UCSD-AML1 (cell line): ENCODE results near the gene UBE2G1.

ENCODE experiments used
- DNase-seq: peaks from one replicate; lab custom pipeline; 2025; ENCODE audit not compliant: unreplicated experiment; lab: John Stamatoyannopoulos, UW

Gene UBE2G1

DNA sequence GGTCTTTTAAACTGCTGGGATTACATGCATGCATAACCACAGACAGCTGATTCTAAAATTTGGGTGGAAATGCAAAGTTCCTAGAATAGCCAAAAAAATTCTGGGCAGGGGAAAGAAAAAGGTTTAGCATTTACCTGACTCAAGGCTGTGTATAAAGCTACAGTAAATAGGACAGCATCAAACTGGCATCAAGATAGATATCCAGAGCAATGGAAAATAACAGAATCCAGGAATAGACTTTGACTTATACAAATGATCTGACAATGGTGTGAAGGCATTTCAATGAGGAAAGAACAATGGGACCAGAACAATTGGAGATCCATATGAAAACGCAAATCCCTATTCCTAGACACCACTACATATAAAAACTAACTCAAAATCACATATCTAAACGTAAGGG, 115.6 kb downstream of the UBE2G1 start:
- no peak for DNase-seq

DNA sequence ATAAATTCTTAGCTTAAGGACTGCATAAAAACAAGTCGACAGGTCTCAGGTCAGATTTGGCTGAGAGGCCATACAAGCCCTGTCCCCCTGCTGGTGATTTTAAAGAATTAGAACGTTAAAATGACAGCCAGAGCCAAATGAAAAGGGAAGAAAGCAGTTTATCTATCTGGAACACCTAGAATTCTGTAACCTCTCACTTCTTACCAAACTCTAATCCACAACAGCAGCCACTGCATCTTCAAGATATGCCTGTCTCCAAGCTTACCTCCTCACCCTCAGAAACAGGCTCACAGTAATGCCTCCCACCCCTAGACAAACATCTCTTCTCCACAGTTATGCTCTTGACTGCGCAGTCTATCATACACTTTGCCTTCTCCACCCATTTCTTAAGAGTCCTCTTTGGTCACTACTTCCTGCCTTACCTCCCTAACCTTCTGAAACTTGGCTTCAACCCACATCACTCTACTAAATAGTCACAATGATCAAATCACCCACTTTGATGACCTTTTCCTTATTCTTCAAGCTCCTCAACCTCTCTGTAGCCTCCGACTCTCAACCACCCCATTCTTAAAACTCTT, 116.9 kb downstream of the UBE2G1 start:
- DNase-seq = no peak

DNA sequence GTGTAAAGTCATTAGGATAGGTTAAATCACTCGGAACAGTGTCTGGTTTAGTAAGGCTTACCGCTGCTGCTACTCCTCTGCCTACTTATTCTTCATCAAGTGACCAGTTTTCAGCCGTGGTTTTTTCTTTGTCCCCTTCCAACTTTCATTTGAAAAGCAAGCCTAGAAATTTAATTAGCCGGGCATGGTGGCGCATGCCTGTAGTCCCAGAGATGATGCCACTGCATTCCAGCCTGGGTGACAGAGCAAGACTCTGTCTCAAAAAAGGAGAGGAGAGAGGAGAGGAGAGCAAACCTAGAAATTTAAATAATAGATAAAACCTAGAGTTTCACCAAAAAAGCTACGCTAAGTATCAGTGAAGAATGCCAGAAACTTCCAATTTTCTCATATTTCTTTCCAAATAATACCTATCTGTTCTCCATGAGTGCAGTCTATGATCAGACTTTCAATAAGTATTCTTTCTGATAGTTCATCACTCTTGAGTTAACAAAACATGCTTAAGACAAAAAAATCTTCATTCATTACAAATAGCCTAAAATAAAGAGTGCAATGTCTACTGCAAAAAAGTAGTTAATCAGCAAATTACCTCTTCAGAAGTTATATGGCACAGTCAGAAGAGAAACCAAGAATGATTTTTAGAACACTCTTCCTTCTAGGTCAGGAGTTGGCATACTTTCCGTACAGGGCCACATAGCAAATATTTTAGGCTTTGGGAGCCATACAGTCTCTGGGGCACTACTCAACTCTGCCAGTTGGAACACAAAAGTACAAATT, 117.8 kb downstream of the UBE2G1 start:
- no peak for DNase-seq

DNA sequence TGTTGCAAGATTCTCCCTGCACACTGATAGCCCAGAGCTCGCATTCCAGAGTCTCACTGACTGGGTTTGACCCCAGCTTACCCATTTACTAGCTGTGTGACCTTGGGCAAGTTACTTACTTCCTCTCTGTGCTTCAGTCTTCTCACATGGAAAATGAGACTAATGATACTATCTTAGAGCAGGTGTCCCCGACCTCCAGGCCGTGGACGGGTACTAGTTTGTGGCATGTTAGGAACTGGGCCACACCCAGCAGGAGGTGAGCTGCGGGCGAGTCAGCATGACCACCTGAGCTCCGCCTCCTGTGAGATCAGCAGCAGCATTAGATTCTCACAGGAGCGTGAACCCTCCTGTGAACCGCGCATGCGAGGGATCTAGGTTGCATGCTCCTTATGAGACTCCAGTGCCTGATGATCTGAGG, 118.5 kb downstream of the UBE2G1 start:
- DNase-seq = no peak

DNA sequence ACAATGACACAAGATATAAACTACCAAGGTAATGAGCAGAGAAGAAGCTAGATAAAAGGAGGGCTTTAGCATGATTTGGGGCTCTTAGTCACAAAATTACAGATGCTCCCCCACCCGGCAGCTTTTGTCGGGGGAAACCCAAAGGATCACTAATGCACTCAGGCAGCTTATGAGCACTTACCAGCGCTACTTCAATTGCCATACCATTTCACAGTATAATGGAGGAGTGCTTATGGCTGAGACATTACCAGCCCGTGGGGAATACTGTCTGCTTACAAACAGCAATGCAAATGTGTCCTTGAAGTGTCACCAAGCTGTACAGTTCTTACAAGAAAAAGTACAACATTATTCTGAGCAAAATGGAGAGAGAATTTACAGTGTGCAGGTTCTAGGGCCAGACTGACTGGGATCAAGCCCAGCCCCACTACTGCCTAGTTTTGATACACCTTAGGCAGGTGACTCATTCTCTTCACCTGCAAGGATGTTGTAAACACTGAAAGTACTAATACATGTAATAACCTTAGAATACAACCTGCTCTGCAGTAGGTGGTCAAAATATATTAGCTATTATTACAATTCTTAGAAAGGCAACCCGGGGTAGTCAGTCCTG, 119.0 kb downstream of the UBE2G1 start:
- DNase-seq = no peak

DNA sequence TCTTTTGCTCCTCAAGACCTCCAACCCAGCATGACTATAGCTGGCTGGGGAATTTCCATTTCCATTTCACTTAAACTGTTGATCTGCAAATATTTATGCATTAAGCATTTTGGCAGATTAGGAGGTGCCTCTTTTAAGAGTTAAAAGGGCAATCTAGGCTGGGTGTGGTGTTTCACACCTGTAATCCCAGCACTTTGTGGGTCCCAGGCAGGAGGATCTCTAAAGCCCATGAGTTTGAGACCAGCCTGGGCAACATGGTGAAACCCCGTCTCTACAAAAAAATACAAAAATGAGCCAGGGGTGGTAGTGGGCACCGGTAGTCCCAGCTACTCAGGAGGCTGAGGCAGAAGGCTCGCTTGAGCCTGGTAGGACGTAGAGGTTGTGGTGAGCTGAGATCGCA, 119.8 kb downstream of the UBE2G1 start:
- DNase-seq = no peak

DNA sequence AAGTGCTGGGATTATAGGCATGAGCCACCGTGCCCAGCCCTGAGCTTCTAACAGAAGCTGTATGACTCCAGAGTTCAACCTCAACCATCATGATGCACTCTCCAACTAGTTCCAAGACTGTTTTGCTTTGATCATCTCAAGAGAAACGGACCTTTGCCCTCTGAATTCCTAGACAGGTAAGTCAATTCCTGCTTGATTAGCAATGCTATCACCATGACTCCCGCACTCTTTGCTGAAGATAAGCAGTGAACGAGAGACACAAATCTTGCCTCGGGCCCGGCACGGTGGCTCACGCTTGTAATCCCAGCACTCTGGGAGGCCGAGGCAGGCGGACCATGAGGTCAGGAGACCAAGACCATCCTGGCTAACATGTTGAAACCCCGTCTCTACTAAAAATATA, 124.9 kb downstream of the UBE2G1 start:
- DNase-seq = no peak

DNA sequence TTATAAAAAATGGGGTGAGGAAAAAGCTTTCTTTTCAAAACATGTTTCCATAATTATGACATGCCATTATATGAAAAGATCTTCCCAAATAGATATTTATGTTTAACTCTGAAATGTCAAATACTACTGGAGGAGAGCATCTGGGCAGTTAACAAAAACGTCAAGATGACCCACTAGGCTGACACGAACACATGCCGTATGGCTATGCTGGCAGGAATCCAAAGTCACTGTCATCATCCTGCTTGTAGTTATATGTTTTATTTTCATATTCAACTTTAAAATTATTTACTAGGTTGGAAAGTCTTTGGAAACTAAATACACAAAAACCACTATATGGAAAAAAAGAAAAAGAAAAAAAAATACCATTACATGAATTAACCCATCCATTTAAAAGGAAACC, 130.0 kb downstream of the UBE2G1 start:
- no peak for DNase-seq

DNA sequence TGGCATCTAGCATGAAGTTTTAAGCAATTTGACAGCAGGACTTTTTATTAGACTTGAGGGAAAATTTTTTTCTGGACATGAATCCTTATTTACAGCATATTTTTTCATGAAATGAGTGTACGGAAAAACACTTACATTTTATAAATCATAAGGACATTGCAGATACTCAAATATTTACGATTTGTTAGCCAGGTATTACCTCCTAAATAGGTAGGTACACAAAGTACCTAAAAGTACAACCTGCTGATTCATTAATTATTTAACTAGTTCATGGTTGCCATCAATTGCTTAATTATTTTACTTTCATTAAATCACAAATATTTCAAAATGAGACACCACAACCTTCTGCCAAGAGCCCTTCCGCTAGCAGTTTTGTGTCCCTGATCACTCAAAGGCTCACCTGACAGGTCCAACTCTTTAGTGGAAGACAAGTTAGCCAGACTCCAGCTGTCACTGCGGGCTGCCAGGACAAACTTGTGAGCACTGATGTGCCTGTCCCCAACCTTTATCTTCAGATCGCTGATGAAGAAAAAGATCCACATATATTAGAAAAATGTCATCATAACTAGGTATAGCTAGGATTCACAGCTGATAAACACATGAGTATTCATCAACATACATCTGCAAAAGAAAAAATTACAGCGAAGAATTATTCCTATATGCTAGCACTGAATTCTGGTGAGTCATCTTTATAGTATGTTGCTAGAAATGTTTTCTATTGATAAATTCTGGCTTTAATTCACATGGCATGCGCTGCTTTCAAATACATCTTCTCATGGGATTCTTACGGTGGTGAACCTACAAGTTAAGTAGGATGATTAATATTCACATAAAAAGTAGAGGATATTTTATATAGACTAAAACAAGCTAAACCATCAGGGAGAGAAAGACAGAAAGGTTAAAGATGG, 130.8 kb downstream of the UBE2G1 start:
- DNase-seq = no peak

DNA sequence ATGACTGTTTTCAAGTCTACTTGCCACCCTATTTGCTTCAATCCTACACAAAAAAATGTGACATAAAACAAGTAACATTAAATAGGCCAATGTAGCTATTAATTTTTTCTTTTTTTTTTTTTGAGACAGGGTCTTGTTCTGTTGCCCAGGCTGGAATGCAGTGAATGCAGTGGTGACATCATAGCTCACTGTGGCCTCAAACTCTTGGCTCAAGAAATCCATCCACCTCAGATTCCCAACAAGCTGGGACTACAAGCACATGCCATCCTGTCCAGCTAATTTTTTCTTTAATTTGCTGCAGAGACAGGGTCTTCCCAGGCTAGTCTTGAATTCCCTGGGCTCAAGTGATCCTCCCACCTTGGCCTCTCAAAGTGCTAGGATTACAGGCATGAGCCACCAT, 132.1 kb downstream of the UBE2G1 start:
- DNase-seq = no peak

DNA sequence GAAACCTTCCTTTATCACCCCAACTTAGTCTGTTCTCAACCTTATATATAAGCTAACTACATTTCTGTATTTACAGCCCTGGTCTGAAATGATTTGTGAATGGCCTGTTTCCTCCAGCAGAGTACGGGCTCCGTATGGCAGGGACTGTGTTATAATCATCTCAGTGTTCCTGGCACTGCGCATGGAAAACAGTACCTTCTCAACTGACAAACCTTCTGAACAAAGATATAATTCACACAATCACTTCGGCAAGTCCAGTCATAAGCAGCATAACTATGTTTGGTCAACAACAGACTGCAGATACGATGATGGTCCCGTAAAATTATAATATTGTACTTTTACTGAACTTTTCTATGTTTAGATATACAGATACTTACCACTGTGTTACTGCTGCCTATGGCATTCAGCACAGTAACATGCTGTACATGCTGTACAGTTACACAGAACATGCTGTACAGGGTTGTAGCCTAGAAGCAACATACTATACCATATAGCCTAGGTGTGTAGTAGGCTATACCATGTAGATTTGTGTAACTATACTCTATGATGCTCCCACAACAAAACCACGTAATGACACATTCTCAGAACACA, 132.7 kb downstream of the UBE2G1 start:
- no peak for DNase-seq

DNA sequence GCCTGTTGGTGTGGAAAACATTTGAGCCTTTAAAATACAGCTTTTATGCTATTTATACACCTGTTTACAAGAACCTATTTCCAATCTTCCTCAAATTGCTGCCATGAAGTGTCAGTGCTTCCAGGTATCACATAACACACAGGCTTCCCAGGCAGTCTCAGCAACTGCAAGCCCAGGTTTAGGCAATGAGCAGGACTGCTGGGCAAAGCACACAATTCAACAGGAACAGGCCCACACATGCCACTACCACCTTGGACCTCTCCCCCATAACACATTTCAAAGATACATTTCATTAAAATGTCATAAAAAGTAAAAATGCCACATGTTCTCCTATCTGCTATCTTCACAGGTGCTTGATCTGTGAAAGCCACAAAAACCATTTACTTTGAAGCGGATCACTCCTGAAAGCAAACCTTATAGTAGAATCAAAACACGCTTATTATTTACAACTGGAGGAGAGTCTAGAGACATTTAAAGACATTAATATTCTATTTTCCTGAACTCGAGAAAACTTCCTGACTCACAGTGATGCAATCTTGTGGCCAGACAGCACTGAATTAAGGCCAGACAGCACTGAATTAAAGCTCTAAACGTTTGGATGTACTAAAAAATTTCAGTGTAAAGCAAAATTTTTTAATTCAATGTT, 134.2 kb downstream of the UBE2G1 start:
- no peak for DNase-seq

DNA sequence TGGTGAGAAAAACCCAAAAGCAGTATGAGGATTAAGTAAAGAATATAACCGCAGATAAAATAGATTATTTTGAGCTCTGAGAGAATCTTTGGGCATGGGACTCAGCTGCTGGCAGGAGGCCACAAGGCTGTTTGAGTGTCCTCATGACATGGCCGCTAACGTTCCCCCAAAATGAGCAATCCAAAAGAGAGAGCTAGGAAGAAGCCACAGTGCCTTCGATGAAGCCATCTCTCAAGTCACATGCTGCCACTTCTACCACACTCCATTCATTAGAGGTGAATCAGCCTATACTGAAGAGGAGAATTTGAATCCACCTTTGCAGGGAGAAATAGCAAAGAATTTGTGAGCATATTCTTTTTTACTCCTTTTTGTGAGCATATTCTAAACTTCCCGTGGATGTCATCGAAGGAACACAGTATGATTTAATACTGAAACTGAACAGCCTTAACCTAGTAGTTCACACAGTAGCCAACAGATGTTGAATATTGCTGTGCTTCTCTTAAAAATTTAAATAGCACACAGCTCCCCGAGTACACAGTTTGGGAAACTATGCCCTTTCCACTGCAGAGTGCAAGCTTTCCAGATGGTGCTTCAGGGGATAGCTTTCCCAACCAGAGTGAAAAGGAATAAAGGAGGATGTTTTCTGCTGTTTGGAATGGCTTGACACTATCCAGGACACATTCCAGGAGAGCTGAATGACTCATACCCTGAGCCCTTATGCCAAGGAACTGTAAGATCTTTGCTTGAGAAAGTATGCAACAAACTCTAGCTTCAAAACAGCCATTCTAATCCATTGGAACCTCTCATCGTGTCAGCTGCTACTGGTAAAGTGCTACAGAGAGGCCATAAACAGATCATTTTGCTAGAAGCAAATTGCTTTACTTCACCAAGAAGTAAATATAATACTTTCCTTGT, 136.6 kb downstream of the UBE2G1 start:
- DNase-seq = no peak

DNA sequence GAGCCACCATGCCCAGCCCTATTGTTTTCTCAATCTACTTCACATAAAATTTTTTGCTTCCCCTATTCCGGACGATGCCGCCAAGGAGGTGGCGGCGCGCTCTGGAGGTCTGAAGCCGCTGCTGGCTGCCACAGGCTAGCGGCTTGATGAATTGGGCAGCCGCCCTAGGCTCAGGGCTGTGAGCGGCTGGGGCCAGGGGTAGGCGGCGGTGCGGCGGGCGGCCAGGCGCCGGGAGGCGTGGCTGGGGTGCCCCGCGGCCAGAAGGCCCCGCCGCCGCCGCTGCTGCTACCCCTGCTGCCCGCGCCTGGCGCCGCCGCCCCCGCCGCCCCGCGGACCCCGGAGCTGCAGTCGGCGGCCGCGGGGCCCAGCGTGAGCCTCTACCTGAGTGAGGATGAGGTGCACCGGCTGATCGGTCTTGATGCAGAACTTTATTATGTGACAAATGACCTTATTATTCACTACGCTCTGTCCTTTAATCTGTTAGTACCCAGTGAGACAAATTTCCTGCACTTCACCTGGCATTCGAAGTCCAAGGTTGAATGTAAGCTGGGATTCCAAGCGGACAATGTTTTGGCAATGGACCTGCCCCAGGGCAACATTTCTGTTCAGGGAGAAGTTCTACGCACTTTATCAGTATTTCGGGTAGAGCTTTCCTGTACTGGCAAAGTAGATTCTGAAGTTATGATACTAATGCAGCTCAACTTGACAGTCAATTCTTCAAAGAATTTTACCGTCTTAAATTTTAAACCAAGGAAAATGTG, 144.4 kb downstream of the UBE2G1 start:
- no peak for DNase-seq

DNA sequence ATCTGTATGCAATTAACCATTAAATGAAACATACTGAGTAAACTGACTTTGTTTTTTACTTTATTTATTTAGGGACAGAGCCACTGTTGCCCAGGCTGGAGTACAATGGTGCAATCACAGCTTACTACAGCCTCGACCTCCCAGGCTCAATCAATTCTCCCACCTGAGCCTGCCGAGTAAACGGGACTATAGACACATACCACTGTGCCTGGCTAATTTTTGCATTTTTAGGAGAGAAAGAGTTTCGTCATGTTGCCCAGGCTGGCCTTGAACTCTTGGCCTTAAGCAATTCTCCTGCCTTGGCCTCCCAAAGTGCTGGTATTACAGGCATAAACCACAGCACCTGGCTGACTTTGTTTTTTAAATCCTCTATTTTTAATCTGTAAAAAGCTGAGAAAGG, 145.3 kb downstream of the UBE2G1 start:
- no peak for DNase-seq

DNA sequence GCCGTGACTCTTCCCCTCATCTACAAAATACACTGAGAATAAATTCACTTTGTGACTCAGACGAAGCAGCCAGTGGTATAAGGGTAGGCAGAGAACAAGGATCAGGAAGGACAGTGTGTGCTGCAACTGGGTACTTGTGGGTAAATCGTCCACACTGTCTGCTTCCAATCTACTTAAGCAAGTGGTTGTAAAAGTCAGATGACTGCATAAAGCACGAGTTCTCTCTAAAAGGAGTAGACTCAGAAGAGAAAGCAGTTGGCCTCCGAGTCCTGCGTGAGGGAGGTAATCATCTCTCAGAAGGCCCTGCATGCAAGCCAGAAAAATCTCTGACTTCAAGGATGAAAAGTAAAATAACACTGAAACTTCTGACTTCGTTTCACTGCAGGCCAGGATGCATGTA, 145.8 kb downstream of the UBE2G1 start:
- no peak for DNase-seq
